GM06990 (cell line): Measurements from ENCODE around the gene LPIN1.

Experiments
- DNase-seq: peaks from one replicate; pipeline ENCODE4 v3.0.0-alpha.2; 2011; ENCODE audit not compliant: insufficient read length; ENCODE audit errors: extremely low read depth
- H3K27me3 ChIP-seq: replicated peaks from 2 replicates; pipeline ENCODE4 v1.6.0; 2011; ENCODE audit warnings: low read length; ENCODE audit not compliant: control insufficient read depth, insufficient read depth
- H3K36me3 ChIP-seq: 2 replicates; pipeline ENCODE4 v1.5.1; 2011; ENCODE audit warnings: low read length; ENCODE audit not compliant: control insufficient read depth, insufficient read depth
- H3K4me3 ChIP-seq: replicated peaks from 2 replicates; pipeline ENCODE4 v1.5.1; 2011; ENCODE audit warnings: low read depth, mild to moderate bottlenecking, control low read depth, low read length
- TF ChIP-seq, protein P1 (sequence below): IDR thresholded peaks from 2 replicates; pipeline ENCODE4 v1.5.1; 2011; ENCODE audit warnings: low read length, control low read depth, mild to moderate bottlenecking, inconsistent platforms; ENCODE audit not compliant: insufficient read depth, poor library complexity, severe bottlenecking

The LPIN1 gene

GRCh38 chr2:11764920-11765319 is 18.5 kb downstream of the LPIN1 start:
- no peaks in the 10 kb centered on the region for H3K27me3 ChIP-seq
- peaks cover 9% of the 10 kb centered on the region for H3K36me3 ChIP-seq
- H3K4me3 ChIP-seq, result no peak overlapping the region
- no peak for DNase-seq
- TF ChIP-seq, protein P1, sequence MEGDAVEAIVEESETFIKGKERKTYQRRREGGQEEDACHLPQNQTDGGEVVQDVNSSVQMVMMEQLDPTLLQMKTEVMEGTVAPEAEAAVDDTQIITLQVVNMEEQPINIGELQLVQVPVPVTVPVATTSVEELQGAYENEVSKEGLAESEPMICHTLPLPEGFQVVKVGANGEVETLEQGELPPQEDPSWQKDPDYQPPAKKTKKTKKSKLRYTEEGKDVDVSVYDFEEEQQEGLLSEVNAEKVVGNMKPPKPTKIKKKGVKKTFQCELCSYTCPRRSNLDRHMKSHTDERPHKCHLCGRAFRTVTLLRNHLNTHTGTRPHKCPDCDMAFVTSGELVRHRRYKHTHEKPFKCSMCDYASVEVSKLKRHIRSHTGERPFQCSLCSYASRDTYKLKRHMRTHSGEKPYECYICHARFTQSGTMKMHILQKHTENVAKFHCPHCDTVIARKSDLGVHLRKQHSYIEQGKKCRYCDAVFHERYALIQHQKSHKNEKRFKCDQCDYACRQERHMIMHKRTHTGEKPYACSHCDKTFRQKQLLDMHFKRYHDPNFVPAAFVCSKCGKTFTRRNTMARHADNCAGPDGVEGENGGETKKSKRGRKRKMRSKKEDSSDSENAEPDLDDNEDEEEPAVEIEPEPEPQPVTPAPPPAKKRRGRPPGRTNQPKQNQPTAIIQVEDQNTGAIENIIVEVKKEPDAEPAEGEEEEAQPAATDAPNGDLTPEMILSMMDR, result no peak

DNA sequence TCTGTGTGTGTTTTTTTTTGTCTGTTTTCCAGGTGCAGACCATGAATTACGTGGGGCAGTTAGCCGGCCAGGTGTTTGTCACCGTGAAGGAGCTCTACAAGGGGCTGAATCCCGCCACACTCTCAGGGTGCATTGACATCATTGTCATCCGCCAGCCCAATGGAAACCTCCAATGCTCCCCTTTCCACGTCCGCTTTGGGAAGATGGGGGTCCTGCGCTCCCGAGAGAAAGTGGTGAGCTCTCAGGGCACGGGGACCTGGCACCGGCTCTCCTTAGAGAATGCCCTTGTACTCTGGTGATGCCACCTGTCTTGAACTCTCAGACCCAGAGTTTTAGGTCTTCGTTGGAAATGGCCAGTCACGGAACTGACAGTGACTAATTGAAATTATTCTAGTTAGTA is 19.1 kb downstream of the LPIN1 start:
- no peaks in the 10 kb centered on the region for H3K27me3 ChIP-seq
- TF ChIP-seq, protein P1, result no peak
- peaks cover 9% of the 10 kb centered on the region for H3K36me3 ChIP-seq
- no peak for DNase-seq
- no peak overlapping the region for H3K4me3 ChIP-seq

DNA sequence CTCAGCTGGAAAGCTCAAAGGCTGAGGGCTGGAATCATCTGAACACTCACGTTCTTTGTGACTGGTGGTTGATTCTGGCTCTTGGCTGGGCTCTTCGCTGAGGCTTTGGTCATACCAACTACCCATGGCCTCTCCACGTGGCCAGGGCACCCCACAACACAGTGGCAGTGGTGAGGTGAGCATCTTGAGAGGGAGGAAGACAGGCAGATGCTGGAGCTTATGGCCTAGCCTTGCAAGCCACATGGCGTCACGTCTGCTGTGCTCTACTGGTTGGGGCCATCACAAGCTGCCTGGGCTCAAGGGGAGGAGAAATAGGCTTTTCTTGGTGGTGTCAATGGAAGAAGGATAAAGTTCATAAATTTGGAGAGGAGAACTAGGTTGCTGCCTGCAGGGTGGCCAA is 19.6 kb downstream of the LPIN1 start:
- TF ChIP-seq, protein P1, result no peak
- H3K4me3 ChIP-seq, result no peak overlapping the region
- no peaks in the 10 kb centered on the region for H3K27me3 ChIP-seq
- no peak for DNase-seq
- peaks cover 11% of the 10 kb centered on the region for H3K36me3 ChIP-seq

- Histone ChIP-seq H3K27me3 (no peaks in the 10 kb centered on the region), H3K36me3 (peaks cover 15% of the 10 kb centered on the region), H3K4me3 (no peak overlapping the region)
- TF ChIP-seq, protein P1, result no peak
- no peak for DNase-seq
These were observed 21.3 kb downstream of the LPIN1 start for GRCh38 chr2:11767779-11768178.

DNA sequence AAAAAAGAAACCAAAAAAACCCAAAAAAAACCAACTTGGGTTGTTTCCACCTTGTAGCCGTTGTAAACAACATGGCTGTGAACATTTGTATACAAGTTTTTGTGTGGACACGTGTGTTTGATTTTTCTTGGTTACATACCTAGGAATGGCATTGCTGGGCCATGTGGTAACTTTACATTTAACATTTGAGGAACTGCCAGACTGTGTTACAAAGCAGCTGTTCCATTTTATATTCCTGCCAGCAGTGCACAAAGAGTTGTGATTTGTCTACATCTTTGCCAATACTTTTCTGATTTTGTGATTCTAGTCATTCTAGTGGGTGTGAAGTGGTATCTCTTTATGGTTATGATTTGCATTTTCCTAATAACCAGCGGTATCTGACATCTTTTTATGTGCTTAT is 22.5 kb downstream of the LPIN1 start:
- DNase-seq, result no peak
- TF ChIP-seq, protein P1, result no peak
- peaks cover 15% of the 10 kb centered on the region for H3K36me3 ChIP-seq
- H3K27me3 ChIP-seq, result no peaks in the 10 kb centered on the region
- H3K4me3 ChIP-seq, result no peak overlapping the region

- DNase-seq, result no peak
- Histone ChIP-seq H3K36me3 (peaks cover 15% of the 10 kb centered on the region), H3K4me3 (no peak overlapping the region), H3K27me3 (no peaks in the 10 kb centered on the region)
- TF ChIP-seq, protein P1, result no peak
These were observed 23.1 kb downstream of the LPIN1 start for GRCh38 chr2:11769516-11769915.
